Smooth muscle cell (in vitro differentiated cells): ENCODE data around the gene TFF1. TPM values are rescaled to one million over a fixed set of nuclear protein-coding genes. Genes with fewer than 3 reads are reported as not detected.

Experiments used
- DNase-seq: peaks from one replicate; lab custom pipeline; 2025; ENCODE audit not compliant: unreplicated experiment; lab: John Stamatoyannopoulos, UW
- H2AFZ ChIP-seq: fragments of 200-600 bp; sonication (generic); 2 replicates; pipeline ENCODE4 v1.6.0; 2016; ENCODE audit warnings: antibody characterized with exemption, low read depth, mild to moderate bottlenecking
- H3F3A ChIP-seq: fragments of 200-600 bp; sonication (generic); 2 replicates; pipeline ENCODE4 v1.6.0; 2017; ENCODE audit warnings: antibody characterized with exemption, low read depth
- H3K27ac ChIP-seq: fragments of 200-600 bp; sonication (generic); 2 replicates; pipeline ENCODE4 v1.5.1; 2016; ENCODE audit warnings: low read depth, mild to moderate bottlenecking
- H3K27me3 ChIP-seq: fragments of 200-600 bp; sonication (generic); 2 replicates; pipeline ENCODE4 v1.6.1; 2016; ENCODE audit warnings: low read depth, mild to moderate bottlenecking
- H3K36me3 ChIP-seq: fragments of 200-600 bp; sonication (generic); 2 replicates; pipeline ENCODE4 v1.5.1; 2016; ENCODE audit warnings: low read depth
- H3K4me1 ChIP-seq: fragments of 200-600 bp; sonication (generic); 2 replicates; pipeline ENCODE4 v1.5.1; 2016; ENCODE audit warnings: low read depth
- H3K4me2 ChIP-seq: fragments of 200-600 bp; sonication (generic); 2 replicates; pipeline ENCODE4 v1.6.0; 2016; ENCODE audit warnings: mild to moderate bottlenecking
- H3K4me3 ChIP-seq: fragments of 200-600 bp; sonication (generic); 2 replicates; pipeline ENCODE4 v1.5.1; 2016; ENCODE audit warnings: mild to moderate bottlenecking
- H3K79me2 ChIP-seq: fragments of 200-600 bp; sonication (generic); 2 replicates; pipeline ENCODE4 v1.6.0; 2016; ENCODE audit warnings: low read depth, mild to moderate bottlenecking
- H3K9ac ChIP-seq: fragments of 200-600 bp; sonication (generic); 2 replicates; pipeline ENCODE4 v1.6.0; 2016; ENCODE audit warnings: low read depth
- H3K9me3 ChIP-seq: fragments of 200-600 bp; sonication (generic); replicated peaks from 2 replicates; pipeline ENCODE4 v1.5.1; 2016; ENCODE audit warnings: low read depth
- H4K20me1 ChIP-seq: fragments of 200-600 bp; sonication (generic); 2 replicates; pipeline ENCODE4 v1.6.0; 2016; ENCODE audit warnings: low read depth
- CTCF ChIP-seq: fragments of 200-600 bp; sonication (generic); IDR thresholded peaks from 2 replicates; pipeline ENCODE4 v1.5.1; 2017; ENCODE audit warnings: borderline replicate concordance, mild to moderate bottlenecking, antibody characterized with exemption; ENCODE audit not compliant: insufficient read depth, poor library complexity, severe bottlenecking
- WGBS: methylation state at CpG from one replicate; pipeline ENCODE4 v1.1.7; 2016; ENCODE audit warnings: low lambda C conversion rate; 5-methylcytosine and 5-hydroxymethylcytosine counted together
- polyA plus RNA-seq: library from polyadenylated mRNA; unstranded; fragments of >200 nt; fragmentation: Nextera tagmentation; extraction: Ambion mirVana; gene quantifications from 2 replicates; pipeline ENCODE4 v1.2.1, GENCODE V29; 2016
- total RNA-seq: library from RNA; depleted of rRNA; stranded (reverse); fragments of >200 nt; gene quantifications from 2 replicates; pipeline ENCODE4 v1.2.3, GENCODE V29; 2014

Gene TFF1
- total and polyA plus RNA-seq, 2 experiments from 2014 or later, result 7.9 to 8.6 TPM

DNA sequence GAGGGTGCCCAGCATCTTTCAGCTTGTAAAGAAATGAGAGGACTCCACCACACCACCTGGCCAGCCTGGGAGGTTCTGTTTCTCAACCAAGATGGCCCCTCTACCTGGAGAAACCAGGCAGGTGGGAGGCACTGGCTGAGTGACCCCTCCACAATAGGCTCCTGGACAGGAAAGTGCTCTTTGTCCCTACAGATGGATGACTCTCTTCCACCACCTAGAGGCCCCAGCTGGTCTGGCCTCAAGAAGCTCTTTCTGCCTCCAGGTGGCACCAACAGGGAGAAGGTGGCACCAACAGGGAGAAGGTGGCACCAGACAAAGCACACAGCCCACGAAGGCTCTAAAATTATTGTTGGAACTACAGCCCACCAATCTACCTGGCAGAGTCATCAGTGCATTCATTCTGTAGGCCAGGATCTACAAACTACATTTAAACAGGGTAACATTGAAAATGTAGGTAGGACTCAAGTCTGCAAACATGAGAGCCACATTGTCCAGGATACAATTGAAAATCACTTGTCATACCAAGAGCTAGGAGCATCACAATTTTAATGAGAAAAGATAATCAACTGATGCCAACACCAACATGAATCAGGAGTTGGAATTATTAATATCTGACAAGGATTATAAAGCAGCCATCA lies 15.1 kb upstream of the TFF1 start:
- no peak overlapping the region for H3K4me2 ChIP-seq
- H3K36me3 ChIP-seq, result no peaks in the 10 kb centered on the region
- H3K4me3 ChIP-seq, result no peak overlapping the region
- no peak for DNase-seq
- H3K27me3 ChIP-seq, result no peaks in the 10 kb centered on the region
- H3K9ac ChIP-seq, result no peak overlapping the region
- no peaks in the 10 kb centered on the region for H3K79me2 ChIP-seq
- no peaks in the 10 kb centered on the region for H3F3A ChIP-seq
- 24% methylated on average over 1 of the region's 1 CpG for WGBS
- H2AFZ ChIP-seq, result no peak overlapping the region
- peak; percentile 40 for TF ChIP-seq CTCF
- H4K20me1 ChIP-seq, result no peaks in the 10 kb centered on the region
- H3K9me3 ChIP-seq, result no peaks in the 10 kb centered on the region
- no peak overlapping the region for H3K27ac ChIP-seq
- H3K4me1 ChIP-seq, result no peaks in the 10 kb centered on the region

DNA sequence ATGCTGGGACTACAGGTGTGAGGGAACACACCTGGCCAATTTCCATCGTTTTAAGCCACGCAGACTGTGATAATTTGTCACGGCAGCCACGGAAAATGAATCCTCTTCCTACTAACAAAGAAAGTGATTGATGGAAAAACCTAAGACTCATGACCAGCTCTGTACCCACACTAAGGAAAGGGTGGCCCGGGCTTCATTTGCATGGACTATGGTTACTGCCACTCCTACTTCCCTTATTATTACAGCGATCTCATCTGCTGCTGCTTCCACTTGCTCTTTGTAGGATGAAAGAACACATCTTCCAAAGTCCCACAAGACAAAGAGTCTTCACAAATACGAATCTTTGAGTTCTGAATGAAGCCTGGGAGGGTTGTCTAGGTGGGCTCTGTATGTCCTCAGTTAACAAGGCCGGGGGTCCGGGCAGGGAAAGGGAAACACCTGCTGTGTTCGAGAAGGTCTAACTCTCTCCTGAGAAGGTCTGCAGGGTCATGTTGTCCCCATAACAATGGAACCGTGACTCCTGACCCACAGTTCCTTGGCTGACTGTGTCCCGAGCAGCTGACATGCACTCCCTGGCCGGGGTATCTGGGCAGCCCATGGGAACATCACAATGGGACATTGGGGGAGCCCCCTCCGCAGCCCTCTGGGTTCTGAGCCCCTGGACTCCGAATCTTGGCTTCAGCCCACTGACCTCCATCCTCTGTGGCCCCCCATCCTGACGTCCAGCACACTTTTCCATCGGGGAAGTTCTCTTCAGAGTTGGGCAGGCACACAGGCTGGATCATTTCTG lies 13.3 kb upstream of the TFF1 start:
- H3K36me3 ChIP-seq, result no peaks in the 10 kb centered on the region
- H3K9ac ChIP-seq, result no peak overlapping the region
- H3F3A ChIP-seq, result no peaks in the 10 kb centered on the region
- 83% methylated on average over 17 of the region's 17 CpGs for WGBS
- no peak overlapping the region for H3K4me2 ChIP-seq
- H3K9me3 ChIP-seq, result no peaks in the 10 kb centered on the region
- H3K27ac ChIP-seq, result no peak overlapping the region
- no peak for DNase-seq
- H3K4me1 ChIP-seq, result no peaks in the 10 kb centered on the region
- TF ChIP-seq CTCF, result no peak
- no peaks in the 10 kb centered on the region for H3K79me2 ChIP-seq
- no peak overlapping the region for H2AFZ ChIP-seq
- no peak overlapping the region for H3K4me3 ChIP-seq
- no peaks in the 10 kb centered on the region for H4K20me1 ChIP-seq
- H3K27me3 ChIP-seq, result no peaks in the 10 kb centered on the region

- H3K9me3 ChIP-seq, result no peaks in the 10 kb centered on the region
- no peak overlapping the region for H2AFZ ChIP-seq
- WGBS, result 85% methylated on average over 8 of the region's 8 CpGs
- H3K4me3 ChIP-seq, result no peak overlapping the region
- H3K4me2 ChIP-seq, result no peak overlapping the region
- no peaks in the 10 kb centered on the region for H3F3A ChIP-seq
- no peak overlapping the region for H3K9ac ChIP-seq
- H3K79me2 ChIP-seq, result no peaks in the 10 kb centered on the region
- no peaks in the 10 kb centered on the region for H4K20me1 ChIP-seq
- no peak for TF ChIP-seq CTCF
- H3K4me1 ChIP-seq, result no peaks in the 10 kb centered on the region
- no peak for DNase-seq
- no peaks in the 10 kb centered on the region for H3K27me3 ChIP-seq
- H3K36me3 ChIP-seq, result no peaks in the 10 kb centered on the region
- no peak overlapping the region for H3K27ac ChIP-seq
Measured at GRCh38 chr21:42378418-42378817, 12.1 kb upstream of the TFF1 start.
